ENCODE data around the gene GRIA1. TPM values are rescaled to one million over a fixed set of nuclear protein-coding genes. Genes with fewer than 3 reads are reported as not detected.

The GRIA1 gene
- polyA plus RNA-seq, 1 experiment, result 6.7 TPM

DNA sequence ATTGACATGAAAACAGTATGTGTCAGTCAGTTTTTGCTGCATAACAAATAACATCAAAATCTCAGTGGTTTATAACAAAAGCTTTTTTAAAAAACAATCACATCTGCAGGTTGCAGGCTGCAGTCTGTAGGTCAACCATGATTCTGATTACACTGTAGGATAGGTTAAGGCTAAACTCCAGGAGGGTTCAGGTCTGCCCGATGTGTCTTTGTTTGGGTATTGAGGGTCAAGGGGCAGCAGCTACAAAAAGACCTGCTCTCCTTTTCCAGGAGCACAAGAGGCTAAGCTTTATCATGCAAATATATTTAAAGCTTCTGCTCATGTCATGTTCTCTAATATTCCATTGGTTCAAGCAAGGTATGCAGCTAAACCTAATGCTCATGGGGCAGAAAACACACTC is 18.2 kb downstream of the GRIA1 start:
- DNase-seq (ENCODE audit: low read depth), result no peak
- no peak for TF ChIP-seq CTCF (IDR thresholded peaks at IDR 0.05; ENCODE audit: insufficient read depth, low read depth, low read length)
- H3K4me3 ChIP-seq (ENCODE audit: low read depth, low read length), result no peak overlapping the region
- no peaks in the 10 kb centered on the region for H3K27me3 ChIP-seq (ENCODE audit: control insufficient read depth, insufficient read depth, low read length)
- ChIA-PET POLR2A (no interaction called here), CTCF (interaction anchor here (1.3 to 1.7 kb wide), 3 partner anchors 8 to 15 kb away, joined by 3 to 6 read pairs (median 5); no protein-coding TSS in a partner anchor)
- H3K36me3 ChIP-seq (ENCODE audit: control insufficient read depth, insufficient read depth, low read length), result no peaks in the 10 kb centered on the region

GRCh38 chr5:153511622-153512021 is 21.2 kb downstream of the GRIA1 start:
- TF ChIP-seq CTCF (IDR thresholded peaks at IDR 0.05; ENCODE audit: insufficient read depth, low read depth, low read length), result no peak
- no peak overlapping the region for H3K4me3 ChIP-seq (ENCODE audit: low read depth, low read length)
- no peaks in the 10 kb centered on the region for H3K27me3 ChIP-seq (ENCODE audit: control insufficient read depth, insufficient read depth, low read length)
- POLR2A ChIA-PET, result no interaction called here
- H3K36me3 ChIP-seq (ENCODE audit: control insufficient read depth, insufficient read depth, low read length), result no peaks in the 10 kb centered on the region
- DNase-seq (ENCODE audit: low read depth), result no peak
- CTCF ChIA-PET, result no interaction called here

- ChIA-PET POLR2A (no interaction called here), CTCF (no interaction called here)
- Histone ChIP-seq H3K4me3 (ENCODE audit: low read depth, low read length) (no peak overlapping the region), H3K27me3 (ENCODE audit: control insufficient read depth, insufficient read depth, low read length) (no peaks in the 10 kb centered on the region), H3K36me3 (ENCODE audit: control insufficient read depth, insufficient read depth, low read length) (no peaks in the 10 kb centered on the region)
- DNase-seq (ENCODE audit: low read depth), result peak; percentile 46
- TF ChIP-seq CTCF (IDR thresholded peaks at IDR 0.05; ENCODE audit: insufficient read depth, low read depth, low read length), result no peak
These were observed 22.7 kb downstream of the GRIA1 start for GRCh38 chr5:153513156-153513555.

DNA sequence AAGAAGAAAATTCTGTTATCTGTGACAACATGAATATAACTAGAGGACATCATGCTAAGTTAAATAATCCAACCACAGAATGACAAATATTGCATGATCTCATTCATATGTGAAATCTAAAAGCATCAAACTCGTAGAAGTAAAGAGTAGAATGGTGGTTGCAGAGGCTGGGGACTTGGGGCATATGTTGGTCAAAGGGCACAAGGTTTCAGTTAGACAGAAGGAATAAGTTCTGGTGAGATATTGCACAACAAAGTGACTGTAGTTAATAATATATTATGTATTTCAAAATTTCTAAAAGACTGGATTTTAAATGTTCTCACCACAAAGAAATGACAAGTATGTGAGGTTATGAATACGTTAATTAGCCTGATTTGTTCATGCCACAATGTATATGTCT is 24.8 kb downstream of the GRIA1 start:
- Histone ChIP-seq H3K27me3 (ENCODE audit: control insufficient read depth, insufficient read depth, low read length) (no peaks in the 10 kb centered on the region), H3K4me3 (ENCODE audit: low read depth, low read length) (no peak overlapping the region), H3K36me3 (ENCODE audit: control insufficient read depth, insufficient read depth, low read length) (no peaks in the 10 kb centered on the region)
- no peak for DNase-seq (ENCODE audit: low read depth)
- CTCF ChIA-PET, result no interaction called here
- no peak for TF ChIP-seq CTCF (IDR thresholded peaks at IDR 0.05; ENCODE audit: insufficient read depth, low read depth, low read length)
- POLR2A ChIA-PET, result no interaction called here

GRCh38 chr5:153516504-153517240 is 26.2 kb downstream of the GRIA1 start:
- POLR2A ChIA-PET, result no interaction called here
- TF ChIP-seq CTCF (IDR thresholded peaks at IDR 0.05; ENCODE audit: insufficient read depth, low read depth, low read length), result no peak
- CTCF ChIA-PET, result interaction anchor here (0.6 kb wide), 1 partner anchor 25 kb away, joined by 3 read pairs; no protein-coding TSS in a partner anchor
- no peak overlapping the region for H3K4me3 ChIP-seq (ENCODE audit: low read depth, low read length)
- H3K36me3 ChIP-seq (ENCODE audit: control insufficient read depth, insufficient read depth, low read length), result no peaks in the 10 kb centered on the region
- DNase-seq (ENCODE audit: low read depth), result no peak
- no peaks in the 10 kb centered on the region for H3K27me3 ChIP-seq (ENCODE audit: control insufficient read depth, insufficient read depth, low read length)

All from BJ (cell line).